Calu3 (cell line): Measurements from ENCODE around the gene FPR2. TPM values are rescaled to one million over a fixed set of nuclear protein-coding genes. Genes with fewer than 3 reads are reported as not detected.
"Not testable (repeated sequence)": the region's sequence is repeated elsewhere in the genome, so short reads cannot be mapped to it uniquely, and the experiment has no call there.

ENCODE experiments used
- BruUV-seq: library from RNA; stranded (reverse); fragments of 400-500 nt; replicated peaks from 2 replicates; lab custom pipeline; 2021; lab: Mats Ljungman, UMichigan
- CTCF ChIA-PET: fragments of 300-600 bp; sonication (Branson Sonifier 250); formaldehyde crosslinking; loops from one replicate; lab custom pipeline; 2022; ENCODE audit warnings: antibody characterized with exemption; lab: Charles Lee
- DNase-seq: peaks from one replicate; pipeline ENCODE4 v3.0.0; 2022
- H3K27ac Mint-ChIP-seq: one replicate; pipeline ENCODE4 v1.8.0; 2022; ENCODE audit warnings: mixed read lengths; ENCODE audit not compliant: unreplicated experiment
- H3K27me3 Mint-ChIP-seq: one replicate; pipeline ENCODE4 v1.8.0; 2022; ENCODE audit warnings: mixed read lengths; ENCODE audit not compliant: unreplicated experiment
- H3K36me3 Mint-ChIP-seq: one replicate; pipeline ENCODE4 v1.8.0; 2022; ENCODE audit warnings: mild to moderate bottlenecking, moderate library complexity, mixed read lengths; ENCODE audit not compliant: insufficient read depth, unreplicated experiment
- H3K4me1 Mint-ChIP-seq: one replicate; pipeline ENCODE4 v1.8.0; 2022; ENCODE audit warnings: mild to moderate bottlenecking, low read depth, mixed read lengths; ENCODE audit not compliant: unreplicated experiment
- H3K4me3 Mint-ChIP-seq: one replicate; pipeline ENCODE4 v1.8.0; 2022; ENCODE audit warnings: mild to moderate bottlenecking, low read depth, moderate library complexity, mixed read lengths; ENCODE audit not compliant: unreplicated experiment
- H3K9me3 Mint-ChIP-seq: one replicate; pipeline ENCODE4 v1.8.0; 2022; ENCODE audit warnings: low read depth, mixed read lengths; ENCODE audit not compliant: unreplicated experiment
- intact Hi-C: fragments of 100-400 bp; cut with micrococcal nuclease; formaldehyde crosslinking; loops from one replicate; pipeline ENCODE4 v1.10.0; 2022; ENCODE audit not compliant: unreplicated experiment
- total RNA-seq: library from RNA; stranded (reverse); gene quantifications from 2 replicates; pipeline ENCODE4 v1.2.3, GENCODE V29; 2022
- TF ChIP-seq, protein P1 (sequence below): fragments of 200-600 bp; IDR thresholded peaks from one replicate; pipeline ENCODE4 v1.8.0; 2022; ENCODE audit warnings: antibody characterized with exemption; ENCODE audit not compliant: unreplicated experiment

Gene FPR2
- total RNA-seq, 1 experiment from 2014 or later = not detected

DNA sequence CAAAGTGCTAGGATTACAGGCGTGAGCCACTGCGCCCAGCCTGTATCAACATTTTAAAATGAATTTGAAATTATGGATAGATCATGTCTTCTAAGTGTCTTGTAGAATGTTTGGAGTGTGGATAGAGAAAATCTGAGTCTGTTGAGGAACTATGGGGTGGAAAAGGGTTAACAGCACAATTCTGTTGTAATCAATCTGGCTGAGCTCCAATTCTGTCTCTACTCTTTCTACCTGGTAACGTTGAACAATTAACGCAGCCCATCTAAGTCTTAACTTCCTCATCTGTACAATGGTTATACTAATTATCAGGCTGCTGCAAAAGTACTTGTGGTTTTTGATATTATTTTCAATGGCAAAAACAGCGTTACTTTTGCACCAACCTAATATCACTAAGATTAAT lies 4.1 kb downstream of the FPR2 start:
- no peak overlapping the region for H3K27ac Mint-ChIP-seq
- H3K9me3 Mint-ChIP-seq = peaks cover 17% of the 10 kb centered on the region
- intact Hi-C loops = no loop called here
- H3K4me3 Mint-ChIP-seq = no peak overlapping the region
- BruUV-seq = no TSS peak
- TF ChIP-seq, protein P1, sequence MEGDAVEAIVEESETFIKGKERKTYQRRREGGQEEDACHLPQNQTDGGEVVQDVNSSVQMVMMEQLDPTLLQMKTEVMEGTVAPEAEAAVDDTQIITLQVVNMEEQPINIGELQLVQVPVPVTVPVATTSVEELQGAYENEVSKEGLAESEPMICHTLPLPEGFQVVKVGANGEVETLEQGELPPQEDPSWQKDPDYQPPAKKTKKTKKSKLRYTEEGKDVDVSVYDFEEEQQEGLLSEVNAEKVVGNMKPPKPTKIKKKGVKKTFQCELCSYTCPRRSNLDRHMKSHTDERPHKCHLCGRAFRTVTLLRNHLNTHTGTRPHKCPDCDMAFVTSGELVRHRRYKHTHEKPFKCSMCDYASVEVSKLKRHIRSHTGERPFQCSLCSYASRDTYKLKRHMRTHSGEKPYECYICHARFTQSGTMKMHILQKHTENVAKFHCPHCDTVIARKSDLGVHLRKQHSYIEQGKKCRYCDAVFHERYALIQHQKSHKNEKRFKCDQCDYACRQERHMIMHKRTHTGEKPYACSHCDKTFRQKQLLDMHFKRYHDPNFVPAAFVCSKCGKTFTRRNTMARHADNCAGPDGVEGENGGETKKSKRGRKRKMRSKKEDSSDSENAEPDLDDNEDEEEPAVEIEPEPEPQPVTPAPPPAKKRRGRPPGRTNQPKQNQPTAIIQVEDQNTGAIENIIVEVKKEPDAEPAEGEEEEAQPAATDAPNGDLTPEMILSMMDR = no peak
- H3K4me1 Mint-ChIP-seq = no peaks in the 10 kb centered on the region
- CTCF ChIA-PET = interaction anchor here (0.6 kb wide), 1 partner anchor 13 kb away, joined by 3 read pairs; no protein-coding TSS in a partner anchor
- peaks cover 28% of the 10 kb centered on the region for H3K27me3 Mint-ChIP-seq
- no peak for DNase-seq
- no peaks in the 10 kb centered on the region for H3K36me3 Mint-ChIP-seq

DNA sequence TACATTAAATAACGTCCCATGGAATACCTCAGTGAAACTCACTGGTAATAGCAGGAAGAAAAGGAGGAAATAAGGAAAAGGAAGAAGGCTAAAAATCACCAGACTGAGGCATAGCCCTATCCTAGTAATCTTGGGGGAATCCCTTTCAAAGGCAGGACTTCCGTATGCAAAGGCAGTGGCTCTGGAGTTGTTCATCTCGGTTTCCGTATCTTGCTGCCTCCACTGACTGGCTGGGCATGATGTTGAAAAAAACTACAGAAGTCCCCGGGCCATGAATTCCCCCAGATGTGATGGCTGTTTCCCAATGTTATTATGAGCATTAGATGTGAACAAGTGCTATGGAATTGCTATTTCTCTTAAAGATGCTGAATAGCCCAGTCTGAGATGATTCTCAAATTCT lies 5.5 kb downstream of the FPR2 start:
- Mint-ChIP-seq H3K27me3 (peaks cover 29% of the 10 kb centered on the region), H3K36me3 (no peaks in the 10 kb centered on the region), H3K9me3 (peaks cover 17% of the 10 kb centered on the region), H3K27ac (no peak overlapping the region), H3K4me3 (no peak overlapping the region), H3K4me1 (no peaks in the 10 kb centered on the region)
- intact Hi-C loops = no loop called here
- no peak for DNase-seq
- BruUV-seq = no TSS peak
- CTCF ChIA-PET = no interaction called here
- TF ChIP-seq, protein P1 = no peak

DNA sequence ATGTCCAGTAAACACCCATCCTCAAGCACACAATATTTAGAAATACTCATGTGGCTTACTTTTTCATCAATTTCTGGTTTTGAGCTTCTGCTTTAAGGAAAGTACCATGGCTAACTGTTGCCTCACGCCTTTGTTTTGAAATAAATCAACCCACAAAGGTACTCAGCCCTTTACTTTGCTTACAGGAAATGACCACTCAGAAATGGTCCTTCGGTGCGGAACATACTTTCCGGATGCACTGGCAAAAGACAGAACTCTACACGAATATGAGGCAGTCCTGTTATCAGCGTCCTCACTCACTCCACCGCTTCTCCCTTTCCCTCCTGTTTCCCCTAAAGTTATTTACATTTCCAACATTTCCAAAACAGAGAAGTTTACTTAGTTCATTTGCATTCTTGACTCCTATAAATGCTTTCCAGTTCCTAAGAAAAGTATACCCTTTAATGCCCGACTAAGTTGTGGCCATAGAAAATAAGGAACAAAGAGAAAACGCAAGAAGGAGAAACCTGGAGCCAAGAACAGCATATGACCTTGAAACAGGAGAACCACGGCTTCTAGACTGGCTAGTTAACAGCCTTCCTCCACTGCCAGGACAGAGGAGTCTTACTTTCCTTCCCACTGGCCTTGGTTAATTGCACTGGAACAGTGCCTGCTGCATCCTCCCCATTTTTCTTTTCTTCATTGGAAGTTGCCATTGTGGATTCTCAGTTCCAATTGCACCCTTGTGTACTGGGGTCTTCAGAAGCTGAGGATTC lies 10.6 kb downstream of the FPR2 start:
- TF ChIP-seq, protein P1 = no peak
- no peak for DNase-seq
- Mint-ChIP-seq H3K4me3 (no peak overlapping the region), H3K36me3 (no peaks in the 10 kb centered on the region), H3K9me3 (peaks cover under 1% of the 10 kb centered on the region), H3K4me1 (no peaks in the 10 kb centered on the region), H3K27me3 (peaks cover 50% of the 10 kb centered on the region), H3K27ac (no peak overlapping the region)
- BruUV-seq = no TSS peak
- intact Hi-C loops = no loop called here
- CTCF ChIA-PET = no interaction called here

DNA sequence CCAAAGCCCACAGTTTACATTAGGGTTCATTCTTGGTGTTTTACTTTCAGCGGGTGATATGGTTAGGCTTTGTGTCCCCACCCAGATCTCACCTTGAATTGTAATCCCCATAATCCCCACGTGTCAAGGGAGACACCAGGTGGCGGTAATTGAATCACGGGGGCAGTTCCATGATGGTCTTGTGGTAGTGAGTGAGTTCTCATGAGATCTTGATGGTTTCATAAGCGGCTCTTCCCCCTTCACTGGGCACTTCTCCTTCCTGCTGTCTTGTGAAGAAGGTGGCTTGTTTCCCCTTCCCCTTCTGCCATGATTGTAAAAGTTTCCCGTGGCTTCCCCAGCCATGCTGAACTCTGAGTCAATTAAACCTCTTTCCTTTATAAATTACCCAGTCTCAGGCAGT lies 12.0 kb downstream of the FPR2 start:
- Mint-ChIP-seq H3K27me3 (peaks cover 50% of the 10 kb centered on the region), H3K4me3 (no peak overlapping the region), H3K36me3 (no peaks in the 10 kb centered on the region), H3K27ac (no peak overlapping the region), H3K4me1 (no peaks in the 10 kb centered on the region), H3K9me3 (peaks cover 2% of the 10 kb centered on the region)
- CTCF ChIA-PET = no interaction called here
- TF ChIP-seq, protein P1 = no peak
- no peak for DNase-seq
- BruUV-seq = no TSS peak
- intact Hi-C loops = no loop called here

DNA sequence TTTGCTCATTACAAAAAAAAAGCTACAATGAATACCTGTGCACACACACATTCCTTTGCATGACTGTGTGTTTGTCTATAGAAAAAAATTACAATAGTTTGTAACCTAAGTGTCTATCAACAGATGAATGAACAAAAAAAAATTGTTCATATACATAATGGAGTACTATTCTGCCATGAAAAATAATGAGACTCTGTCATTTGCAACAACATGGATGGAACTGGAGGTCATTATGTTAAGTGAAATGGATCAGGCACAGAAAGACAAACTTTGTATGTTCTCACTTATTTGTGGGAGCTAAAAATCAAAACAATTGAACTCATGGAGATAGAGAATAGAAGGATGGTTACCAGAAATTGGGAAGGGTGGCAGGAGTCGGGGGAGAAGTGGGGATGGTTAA lies 15.6 kb downstream of the FPR2 start:
- peaks cover 48% of the 10 kb centered on the region for H3K27me3 Mint-ChIP-seq
- intact Hi-C loops, DNase-seq, H3K4me3 Mint-ChIP-seq, H3K27ac Mint-ChIP-seq, H3K4me1 Mint-ChIP-seq, H3K9me3 Mint-ChIP-seq, BruUV-seq, H3K36me3 Mint-ChIP-seq: not testable (repeated sequence)
- CTCF ChIA-PET = interaction anchor here (0.6 kb wide), 1 partner anchor 120 kb away, joined by 3 read pairs; no protein-coding TSS in a partner anchor
